GM19468 (cell line): ENCODE measurements around the gene PNMA6E.

Experiments used
- ATAC-seq: cut with Tn5 transposase; IDR thresholded peaks from one replicate; pipeline ENCODE4 v1.9.1; 2021; ENCODE audit warnings: mild to moderate bottlenecking, moderate library complexity, moderate number of reproducible peaks; ENCODE audit not compliant: unreplicated experiment; ENCODE audit errors: extremely low read depth

PNMA6E gene

GRCh38 chrX:153401133-153401764 lies at the start of gene PNMA6E:
TSS of gene PNMA6E (minus strand) at chrX:153401350. CDS start at chrX:153398849, 2,501 bp downstream.
- no peak for ATAC-seq

- no peak for ATAC-seq
These were observed 49.8 kb upstream of the PNMA6E start for GRCh38 chrX:153450949-153451277.

- ATAC-seq, result no peak
These were observed 49.2 kb upstream of the PNMA6E start for GRCh38 chrX:153450114-153450948.

DNA sequence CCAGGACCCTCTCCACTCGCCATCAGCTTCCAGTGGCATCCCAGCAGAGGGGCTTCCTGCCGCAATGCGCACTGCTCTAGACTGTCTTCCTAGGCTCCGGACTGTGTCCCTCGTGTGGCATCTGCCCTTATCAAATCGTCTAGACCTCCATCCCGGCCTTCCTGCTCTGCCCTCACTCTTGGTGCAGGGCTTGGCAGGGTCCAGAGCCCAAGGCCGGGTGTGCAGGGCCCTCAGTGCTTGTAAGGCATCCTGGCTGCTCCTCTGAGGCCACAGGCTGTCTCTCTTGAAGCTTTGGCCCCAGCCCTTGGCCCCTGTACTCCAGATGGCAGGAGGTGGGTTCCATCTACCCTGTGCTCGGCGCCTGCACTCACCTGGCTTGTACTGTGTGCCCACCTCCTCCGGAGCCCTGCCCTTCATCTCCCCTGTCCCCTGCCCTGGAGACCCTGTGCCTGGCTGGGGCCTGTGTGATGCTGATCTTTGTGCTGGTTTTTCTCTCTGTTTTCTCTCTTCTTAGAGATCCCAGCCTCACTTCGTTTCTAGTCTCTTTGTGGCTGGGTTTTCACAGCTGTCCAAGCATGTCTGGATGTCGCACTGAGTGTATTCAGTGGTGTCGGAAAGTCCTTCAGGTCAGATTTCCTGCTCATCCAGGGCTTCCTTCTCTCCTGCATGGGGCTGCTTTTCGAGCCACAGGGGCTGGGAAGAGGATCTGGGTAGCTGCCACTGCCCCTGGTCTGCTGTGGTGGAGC lies 48.4 kb upstream of the PNMA6E start:
- ATAC-seq, result no peak

DNA sequence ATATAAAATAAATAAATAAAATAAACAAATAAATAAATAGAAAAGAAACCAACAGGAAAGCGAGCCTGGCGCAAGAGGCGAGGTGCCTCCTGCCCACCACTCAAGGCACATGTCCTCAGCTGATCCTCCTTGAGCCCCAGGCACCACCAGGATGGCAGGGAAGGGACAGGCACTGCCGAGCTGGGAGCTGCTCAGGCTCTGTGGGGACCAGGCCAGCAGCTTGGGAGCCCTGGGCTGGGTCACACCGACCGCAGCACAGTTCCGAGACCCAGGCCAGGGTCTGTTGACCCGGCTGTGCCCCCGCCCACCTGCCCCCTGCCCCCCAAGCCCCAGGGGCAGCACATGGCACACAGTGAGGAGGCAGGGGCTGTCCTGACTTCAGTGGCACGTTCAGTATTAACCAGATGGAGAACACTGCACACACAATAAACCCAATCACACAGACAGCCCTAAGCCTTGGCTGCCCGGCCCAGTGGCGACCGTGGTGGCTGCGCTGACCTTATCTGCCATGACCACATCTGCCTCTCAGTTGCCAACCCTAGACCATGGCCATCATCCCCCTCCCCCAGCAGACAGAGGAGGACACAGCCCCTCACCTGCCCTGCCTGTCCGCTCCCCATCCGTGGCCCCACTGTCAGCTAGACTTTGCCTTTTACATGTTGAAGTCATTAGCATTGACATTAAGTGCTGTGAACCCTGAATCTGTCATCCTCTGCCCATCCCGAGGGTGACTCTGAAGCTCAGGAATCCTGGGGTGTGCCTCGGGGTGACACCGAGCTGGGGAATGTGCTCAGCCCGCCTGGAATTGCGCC lies 47.6 kb upstream of the PNMA6E start:
- no peak for ATAC-seq

DNA sequence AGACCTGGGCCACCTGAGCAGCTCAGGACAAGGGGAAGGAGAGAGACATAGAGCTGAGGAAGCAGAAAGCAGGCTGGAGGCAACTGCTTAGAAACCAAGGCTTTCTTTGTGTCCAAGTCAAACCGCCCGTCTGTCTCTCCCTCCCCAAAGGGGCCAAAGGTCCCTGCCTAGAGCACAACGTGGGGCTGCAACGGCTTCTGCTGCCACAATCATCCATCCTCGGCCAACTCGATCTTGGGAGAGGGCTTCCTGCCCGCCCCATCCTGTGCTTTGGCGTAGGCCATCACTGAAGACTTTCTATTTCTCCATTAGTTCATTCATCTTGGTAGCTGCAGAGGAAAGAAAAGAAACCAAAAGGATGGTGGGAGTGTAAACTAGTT lies 46.4 kb upstream of the PNMA6E start:
- no peak for ATAC-seq

- no peak for ATAC-seq
These were observed 45.9 kb upstream of the PNMA6E start for GRCh38 chrX:153446950-153447580.

- ATAC-seq, result no peak
These were observed 45.4 kb upstream of the PNMA6E start for GRCh38 chrX:153446636-153446936.

- no peak for ATAC-seq
These were observed 44.9 kb upstream of the PNMA6E start, which contains the start of gene TREX2 for GRCh38 chrX:153445856-153446635. TSS of gene TREX2 (minus strand) at chrX:153446056. CDS start at chrX:153445430, 626 bp downstream.

- ATAC-seq, result no peak
These were observed 44.1 kb upstream of the PNMA6E start for GRCh38 chrX:153445106-153445855.

- no peak for ATAC-seq
These were observed 43.3 kb upstream of the PNMA6E start for GRCh38 chrX:153444333-153445011.

GRCh38 chrX:153443476-153444332 lies 42.6 kb upstream of the PNMA6E start:
- no peak for ATAC-seq

DNA sequence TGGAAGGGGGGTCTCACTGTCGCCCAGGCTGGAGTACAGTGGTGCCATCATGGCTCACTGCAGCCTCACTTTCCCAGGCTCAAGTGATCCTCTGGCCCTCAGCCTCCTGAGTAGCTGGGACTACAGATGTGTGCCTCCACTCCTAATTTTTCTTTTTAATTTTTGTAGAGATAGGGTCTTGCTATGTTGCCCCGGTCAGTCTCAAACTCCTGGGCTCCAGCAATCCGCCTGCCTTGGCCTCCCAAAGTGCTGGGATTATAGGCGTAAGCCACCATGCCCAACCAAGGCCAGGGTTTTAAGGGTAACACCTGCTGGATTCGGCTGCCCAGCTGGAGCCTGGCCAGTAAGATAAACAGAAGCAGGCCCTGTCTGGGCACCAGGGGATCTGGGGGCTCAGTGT lies 41.3 kb upstream of the PNMA6E start:
- no peak for ATAC-seq

- ATAC-seq, result no peak
These were observed 40.8 kb upstream of the PNMA6E start for GRCh38 chrX:153441981-153442380.

- no peak for ATAC-seq
These were observed 40.1 kb upstream of the PNMA6E start for GRCh38 chrX:153441296-153441695.

- ATAC-seq, result no peak
These were observed 39.5 kb upstream of the PNMA6E start for GRCh38 chrX:153440556-153441135.

GRCh38 chrX:153439977-153440376 lies 38.8 kb upstream of the PNMA6E start:
- ATAC-seq, result no peak
